VCaP (cell line): ENCODE measurements around the gene SUMO2.
"Not testable (repeated sequence)": the region's sequence is repeated elsewhere in the genome, so short reads cannot be mapped to it uniquely, and the experiment has no call there.

ENCODE experiments used
- H3K27ac ChIP-seq: fragments of 450-650 bp; 2 replicates; pipeline ENCODE4 v1.5.1; 2017
- TF ChIP-seq, protein P1 (sequence below): fragments of 450-650 bp; conservative IDR thresholded peaks from 2 replicates; pipeline ENCODE4 v1.5.1; 2017; ENCODE audit warnings: mild to moderate bottlenecking, moderate library complexity

Gene SUMO2

DNA sequence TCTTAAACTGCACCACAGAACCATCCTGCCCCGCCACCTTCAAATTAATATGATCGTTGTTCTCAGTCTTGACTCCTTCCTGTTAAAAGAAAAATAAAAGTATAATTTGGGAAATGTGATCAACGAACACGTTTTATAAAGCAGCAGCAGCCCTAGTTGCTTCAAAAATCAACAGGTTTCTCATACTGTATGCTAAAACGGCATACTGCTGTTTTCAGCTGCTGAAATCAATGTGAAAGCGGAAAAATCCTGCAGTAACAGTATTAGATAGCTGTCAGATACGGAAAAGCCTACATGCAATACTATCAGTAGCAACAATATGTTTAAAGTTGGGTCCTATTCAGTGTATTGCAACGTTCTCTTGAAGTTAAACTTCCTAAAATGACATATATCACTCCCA is 1.6 kb downstream of the SUMO2 start:
- TF ChIP-seq, protein P1, sequence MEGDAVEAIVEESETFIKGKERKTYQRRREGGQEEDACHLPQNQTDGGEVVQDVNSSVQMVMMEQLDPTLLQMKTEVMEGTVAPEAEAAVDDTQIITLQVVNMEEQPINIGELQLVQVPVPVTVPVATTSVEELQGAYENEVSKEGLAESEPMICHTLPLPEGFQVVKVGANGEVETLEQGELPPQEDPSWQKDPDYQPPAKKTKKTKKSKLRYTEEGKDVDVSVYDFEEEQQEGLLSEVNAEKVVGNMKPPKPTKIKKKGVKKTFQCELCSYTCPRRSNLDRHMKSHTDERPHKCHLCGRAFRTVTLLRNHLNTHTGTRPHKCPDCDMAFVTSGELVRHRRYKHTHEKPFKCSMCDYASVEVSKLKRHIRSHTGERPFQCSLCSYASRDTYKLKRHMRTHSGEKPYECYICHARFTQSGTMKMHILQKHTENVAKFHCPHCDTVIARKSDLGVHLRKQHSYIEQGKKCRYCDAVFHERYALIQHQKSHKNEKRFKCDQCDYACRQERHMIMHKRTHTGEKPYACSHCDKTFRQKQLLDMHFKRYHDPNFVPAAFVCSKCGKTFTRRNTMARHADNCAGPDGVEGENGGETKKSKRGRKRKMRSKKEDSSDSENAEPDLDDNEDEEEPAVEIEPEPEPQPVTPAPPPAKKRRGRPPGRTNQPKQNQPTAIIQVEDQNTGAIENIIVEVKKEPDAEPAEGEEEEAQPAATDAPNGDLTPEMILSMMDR: no peak
- peak overlapping the region; percentile 99 for H3K27ac ChIP-seq

- H3K27ac ChIP-seq: no peak overlapping the region
- TF ChIP-seq, protein P1: no peak
Observed at GRCh38 chr17:75178453-75178852, 4.3 kb downstream of the SUMO2 start.

GRCh38 chr17:75176625-75177024 is 6.1 kb downstream of the SUMO2 start:
- TF ChIP-seq, protein P1: no peak
- no peak overlapping the region for H3K27ac ChIP-seq

DNA sequence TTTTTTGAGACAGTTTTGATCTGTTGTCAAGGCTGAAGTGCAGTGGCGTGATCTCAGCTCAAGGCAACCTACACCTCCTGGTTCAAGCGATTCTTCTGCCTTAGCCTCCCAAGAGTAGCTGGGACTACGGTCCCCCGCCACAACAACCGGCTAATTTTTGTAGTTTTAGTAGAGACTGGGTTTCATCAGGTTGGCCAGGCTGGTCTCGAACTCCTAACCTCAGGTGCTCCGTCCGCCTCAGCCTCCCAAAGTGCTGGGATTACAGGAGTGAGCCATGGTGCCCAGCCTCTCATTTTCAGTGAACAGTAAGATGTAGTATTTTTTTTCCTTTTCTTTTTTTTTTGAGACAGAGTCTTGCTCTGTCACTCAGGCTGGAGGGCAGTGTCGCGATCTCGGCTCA is 7.8 kb downstream of the SUMO2 start:
- TF ChIP-seq, protein P1: no peak

GRCh38 chr17:75173526-75173925 is 9.2 kb downstream of the SUMO2 start:
- H3K27ac ChIP-seq: no peak overlapping the region; the same call in 1 of the 2 replicates
- TF ChIP-seq, protein P1: no peak

More for the DNA sequence above, 7.8 kb downstream of the SUMO2 start:
- no peak overlapping the region for H3K27ac ChIP-seq

GRCh38 chr17:75168998-75169397 is 13.8 kb downstream of the SUMO2 start:
- no peak overlapping the region for H3K27ac ChIP-seq

GRCh38 chr17:75164606-75165005 is 18.2 kb downstream of the SUMO2 start:
- not testable (repeated sequence) for H3K27ac ChIP-seq

More at GRCh38 chr17:75168998-75169397, 13.8 kb downstream of the SUMO2 start:
- TF ChIP-seq, protein P1: no peak

DNA sequence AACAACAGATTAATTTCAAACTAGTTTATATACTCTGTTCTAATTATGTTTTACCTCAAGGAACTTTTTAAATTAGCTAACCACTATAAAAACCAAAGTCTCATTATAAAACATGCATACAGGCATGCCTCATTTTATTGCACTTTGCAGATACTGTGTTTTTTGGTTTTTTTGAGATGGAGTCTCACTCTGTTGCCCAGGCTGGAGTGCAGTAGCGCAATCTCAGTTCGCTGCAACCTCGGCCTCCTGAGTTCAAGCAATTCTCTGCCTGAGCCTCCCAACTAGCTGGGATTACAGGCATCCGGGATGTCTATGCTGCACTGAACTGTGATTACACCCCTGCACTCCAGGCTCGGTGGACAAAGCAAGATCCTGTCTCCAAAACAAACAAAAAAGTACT is 19.7 kb downstream of the SUMO2 start:
- no peak overlapping the region for H3K27ac ChIP-seq
- TF ChIP-seq, protein P1: no peak
